ENCODE data around the gene SUFU. TPM values are rescaled to one million over a fixed set of nuclear protein-coding genes. Genes with fewer than 3 reads are reported as not detected.

Gene SUFU
- total RNA-seq, 1 experiment from 2014 or later = 2.7 TPM

DNA sequence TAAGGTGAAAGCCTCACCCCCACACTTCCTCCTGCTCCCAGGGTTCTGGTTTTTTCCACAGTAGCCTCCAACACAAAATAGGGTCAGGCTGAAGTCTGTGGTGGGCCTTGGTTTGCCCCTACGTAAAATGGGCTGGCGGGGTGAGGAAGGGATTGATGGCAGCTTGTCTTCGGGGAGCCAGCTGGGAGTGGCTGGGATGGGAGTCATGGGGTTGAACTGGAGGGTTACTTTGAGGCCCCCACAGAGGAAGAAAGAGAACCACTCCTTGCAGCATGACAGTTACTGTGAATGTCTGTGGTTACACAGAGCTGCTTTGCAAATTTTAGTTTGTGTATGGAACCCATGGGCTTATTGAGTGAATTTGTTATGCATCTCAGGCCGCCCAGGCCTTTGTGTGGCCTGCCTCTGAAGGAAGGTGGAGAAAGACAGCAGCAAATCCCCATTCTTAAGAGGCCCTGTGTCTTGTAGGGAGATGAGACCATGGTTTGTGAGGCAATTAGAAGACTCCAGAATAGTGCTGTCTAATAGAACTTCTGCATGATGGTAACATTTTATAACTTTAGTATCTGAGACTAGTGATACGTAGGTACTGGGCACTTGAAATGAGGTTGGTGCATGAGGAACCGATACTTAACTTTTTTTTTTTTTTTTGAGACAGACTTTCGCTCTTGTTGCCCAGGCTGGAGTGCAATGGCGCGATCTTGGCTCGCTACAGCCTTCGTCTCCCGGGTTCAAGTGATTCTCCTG, 148.6 kb downstream of the SUFU start:
- peaks cover 24% of the 10 kb centered on the region; the same call in 1 of the 2 replicates for H4K20me1 ChIP-seq (ENCODE audit: low read length)
- no TSS peak for BruUV-seq (replicated peaks)
- no peak for TF ChIP-seq EZH2phosphoT487 (IDR thresholded peaks at IDR 0.05; ENCODE audit: borderline replicate concordance, low read length)
- TF ChIP-seq EZH2 (IDR thresholded peaks at IDR 0.05; ENCODE audit: low read length, unreplicated experiment) = no peak
- TF ChIP-seq, protein P1, sequence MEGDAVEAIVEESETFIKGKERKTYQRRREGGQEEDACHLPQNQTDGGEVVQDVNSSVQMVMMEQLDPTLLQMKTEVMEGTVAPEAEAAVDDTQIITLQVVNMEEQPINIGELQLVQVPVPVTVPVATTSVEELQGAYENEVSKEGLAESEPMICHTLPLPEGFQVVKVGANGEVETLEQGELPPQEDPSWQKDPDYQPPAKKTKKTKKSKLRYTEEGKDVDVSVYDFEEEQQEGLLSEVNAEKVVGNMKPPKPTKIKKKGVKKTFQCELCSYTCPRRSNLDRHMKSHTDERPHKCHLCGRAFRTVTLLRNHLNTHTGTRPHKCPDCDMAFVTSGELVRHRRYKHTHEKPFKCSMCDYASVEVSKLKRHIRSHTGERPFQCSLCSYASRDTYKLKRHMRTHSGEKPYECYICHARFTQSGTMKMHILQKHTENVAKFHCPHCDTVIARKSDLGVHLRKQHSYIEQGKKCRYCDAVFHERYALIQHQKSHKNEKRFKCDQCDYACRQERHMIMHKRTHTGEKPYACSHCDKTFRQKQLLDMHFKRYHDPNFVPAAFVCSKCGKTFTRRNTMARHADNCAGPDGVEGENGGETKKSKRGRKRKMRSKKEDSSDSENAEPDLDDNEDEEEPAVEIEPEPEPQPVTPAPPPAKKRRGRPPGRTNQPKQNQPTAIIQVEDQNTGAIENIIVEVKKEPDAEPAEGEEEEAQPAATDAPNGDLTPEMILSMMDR (conservative IDR thresholded peaks at IDR 0.05; ENCODE audit: low read depth, low read length) = no peak
- DNase-seq (no peak), ATAC-seq (no peak)
- H3K27me3 ChIP-seq (ENCODE audit: low read length) = no peaks in the 10 kb centered on the region
- H2AFZ ChIP-seq (ENCODE audit: low read length) = no peak overlapping the region
- no peaks in the 10 kb centered on the region for H3F3A ChIP-seq (ENCODE audit: low read length, unreplicated experiment)
- H3K27ac ChIP-seq (ENCODE audit: low read length) = no peak overlapping the region
- H3K79me2 ChIP-seq (ENCODE audit: low read length) = peaks cover 63% of the 10 kb centered on the region
- H3K4me1 ChIP-seq (ENCODE audit: insufficient read depth, low read length) = peaks cover 5% of the 10 kb centered on the region; the same call in 1 of the 2 replicates
- no peak overlapping the region for H3K9ac ChIP-seq (ENCODE audit: low read length)
- no peaks in the 10 kb centered on the region for H3K9me2 ChIP-seq (replicated peaks; ENCODE audit: low read length)
- intact Hi-C loops (cut with micrococcal nuclease) = no loop called here
- ChIA-PET POLR2A (ENCODE audit: unreplicated experiment) (no interaction called here), CTCF (no interaction called here)
- H3K9me3 ChIP-seq (ENCODE audit: low read length) = no peaks in the 10 kb centered on the region
- no peak overlapping the region for H3K4me3 ChIP-seq (ENCODE audit: low read length)
- no peaks in the 10 kb centered on the region; the same call in 1 of the 2 replicates for H3K36me3 ChIP-seq (ENCODE audit: low read depth, low read length)
- H3K4me2 ChIP-seq (ENCODE audit: low read length) = no peak overlapping the region

DNA sequence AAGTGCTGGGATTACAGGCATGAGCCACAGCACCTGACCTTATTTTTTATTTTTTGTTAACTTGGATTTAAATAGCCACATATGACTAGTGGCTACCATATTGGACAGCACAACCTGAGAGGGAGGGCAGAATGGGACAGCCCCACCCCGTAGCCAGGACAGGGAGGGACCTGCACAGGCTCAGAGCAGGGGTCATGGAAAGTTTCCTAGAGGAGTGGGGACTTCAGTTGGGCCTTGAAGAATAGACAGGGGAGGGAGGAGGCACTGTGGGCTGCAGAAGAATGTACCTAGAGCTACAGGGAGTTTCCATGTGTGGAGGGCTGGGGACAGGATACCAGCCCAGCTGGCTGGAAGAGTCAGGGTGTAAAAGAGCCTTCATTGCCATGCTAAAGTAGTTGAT, 149.3 kb downstream of the SUFU start:
- ATAC-seq = no peak

More for the DNA sequence above, 149.3 kb downstream of the SUFU start:
- H3F3A ChIP-seq (ENCODE audit: low read length, unreplicated experiment) = no peaks in the 10 kb centered on the region
- ChIA-PET POLR2A (ENCODE audit: unreplicated experiment) (no interaction called here), CTCF (no interaction called here)
- TF ChIP-seq, protein P1 (conservative IDR thresholded peaks at IDR 0.05; ENCODE audit: low read depth, low read length) = no peak
- no peak for TF ChIP-seq EZH2 (IDR thresholded peaks at IDR 0.05; ENCODE audit: low read length, unreplicated experiment)
- TF ChIP-seq EZH2phosphoT487 (IDR thresholded peaks at IDR 0.05; ENCODE audit: borderline replicate concordance, low read length) = no peak
- no peaks in the 10 kb centered on the region for H3K27me3 ChIP-seq (ENCODE audit: low read length)
- no peaks in the 10 kb centered on the region for H3K9me2 ChIP-seq (replicated peaks; ENCODE audit: low read length)
- H3K4me1 ChIP-seq (ENCODE audit: insufficient read depth, low read length) = no peaks in the 10 kb centered on the region
- H3K79me2 ChIP-seq (ENCODE audit: low read length) = peaks cover 56% of the 10 kb centered on the region
- intact Hi-C loops (cut with micrococcal nuclease) = no loop called here
- H3K9ac ChIP-seq (ENCODE audit: low read length) = no peak overlapping the region
- H3K4me2 ChIP-seq (ENCODE audit: low read length) = no peak overlapping the region
- H4K20me1 ChIP-seq (ENCODE audit: low read length) = peaks cover 16% of the 10 kb centered on the region; the same call in 1 of the 2 replicates
- H3K4me3 ChIP-seq (ENCODE audit: low read length) = no peak overlapping the region
- H3K36me3 ChIP-seq (ENCODE audit: low read depth, low read length) = no peaks in the 10 kb centered on the region; the same call in 1 of the 2 replicates
- BruUV-seq (replicated peaks) = no TSS peak
- H3K9me3 ChIP-seq (ENCODE audit: low read length) = no peaks in the 10 kb centered on the region
- no peak for DNase-seq
- H3K27ac ChIP-seq (ENCODE audit: low read length) = no peak overlapping the region
- H2AFZ ChIP-seq (ENCODE audit: low read length) = no peak overlapping the region
